Umbilical cord (tissue), 2 donors: Measurements from ENCODE around the gene LRRTM2. TPM values are rescaled to one million over a fixed set of nuclear protein-coding genes. Genes with fewer than 3 reads are reported as not detected.
"Not testable (repeated sequence)": the region's sequence is repeated elsewhere in the genome, so short reads cannot be mapped to it uniquely, and the experiment has no call there.

Experiments
- DNase-seq: peaks from one replicate; pipeline ENCODE4 v3.0.0-alpha.2; 2015; ENCODE audit warnings: low spot score
- total RNA-seq: library from RNA; depleted of rRNA; stranded (reverse); fragments of >200 nt; gene quantifications from one replicate; pipeline ENCODE4 v1.2.3, GENCODE V29; 2014; ENCODE audit warnings: low replicate concordance; ENCODE audit not compliant: insufficient read depth

The LRRTM2 gene
- total RNA-seq: 2.4 TPM

GRCh38 chr5:138874771-138875551 lies at the start of gene LRRTM2:
Gene LRRTM2, minus strand, starts transcription at chr5:138875335. Its CDS starts 424 bp downstream, at chr5:138874911.
- DNase-seq: peak; percentile 77

DNA sequence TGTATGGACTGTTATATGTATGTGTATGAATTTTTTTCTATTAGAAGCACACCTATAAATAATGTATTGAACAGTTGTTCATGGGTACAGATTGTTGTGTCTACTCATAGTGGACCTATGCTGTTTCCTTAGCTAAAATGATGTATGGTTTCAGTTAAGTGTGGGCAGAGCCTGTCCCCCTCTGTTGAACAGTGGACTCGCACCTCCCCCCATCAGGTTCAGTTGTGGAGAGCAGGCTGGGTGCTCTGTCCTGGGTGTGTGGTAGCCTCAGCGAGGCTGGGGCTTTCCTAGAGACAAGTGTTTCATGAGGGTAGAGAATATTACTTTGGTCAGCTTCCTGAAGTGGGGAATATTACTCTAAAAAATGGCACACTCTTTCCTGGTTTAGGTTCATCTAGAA lies 47.4 kb upstream of the LRRTM2 start:
- DNase-seq: no peak

GRCh38 chr5:138921362-138921761 lies 46.2 kb upstream of the LRRTM2 start:
- not testable (repeated sequence) for DNase-seq

GRCh38 chr5:138920181-138920580 lies 45.0 kb upstream of the LRRTM2 start:
- no peak for DNase-seq

DNA sequence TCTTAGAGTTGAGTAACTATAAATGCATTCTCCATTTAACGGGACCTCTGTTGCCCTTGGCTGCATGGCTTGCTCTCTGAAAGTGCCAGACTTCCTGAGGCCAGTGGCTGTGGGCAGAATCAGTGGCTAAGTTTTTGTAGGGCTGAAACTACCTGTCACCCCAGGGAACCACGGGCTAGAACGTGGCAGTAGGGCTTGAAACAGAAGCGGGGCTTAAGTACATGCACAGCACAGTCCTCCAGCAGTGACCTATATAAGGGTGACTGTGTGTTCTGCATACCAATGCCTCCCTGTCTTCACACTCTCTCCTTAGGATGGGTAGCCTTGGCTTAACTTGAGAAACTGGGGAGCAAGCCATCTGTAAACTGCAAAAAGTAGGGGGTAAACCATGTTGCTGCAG lies 43.6 kb upstream of the LRRTM2 start:
- no peak for DNase-seq

GRCh38 chr5:138914338-138914737 lies 39.2 kb upstream of the LRRTM2 start:
- DNase-seq: no peak

DNA sequence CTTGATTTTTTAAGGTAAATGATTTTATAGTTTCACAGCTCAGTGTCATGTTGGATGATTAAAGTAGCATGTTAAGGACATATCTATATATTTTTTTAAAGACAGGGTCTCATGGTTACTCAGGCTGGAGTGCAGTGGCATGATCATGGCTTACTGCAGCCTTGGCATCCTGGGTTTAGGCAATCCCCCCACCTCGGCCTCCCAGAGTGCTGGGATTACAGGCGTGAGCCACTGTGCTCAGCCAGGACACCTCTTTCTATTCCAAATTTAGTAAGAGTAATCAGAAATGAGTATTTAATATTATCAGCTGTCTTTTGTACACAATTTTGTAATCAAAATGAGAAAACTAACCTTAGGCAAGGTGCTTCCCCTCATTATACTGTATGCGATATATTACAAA lies 38.6 kb upstream of the LRRTM2 start:
- no peak for DNase-seq

DNA sequence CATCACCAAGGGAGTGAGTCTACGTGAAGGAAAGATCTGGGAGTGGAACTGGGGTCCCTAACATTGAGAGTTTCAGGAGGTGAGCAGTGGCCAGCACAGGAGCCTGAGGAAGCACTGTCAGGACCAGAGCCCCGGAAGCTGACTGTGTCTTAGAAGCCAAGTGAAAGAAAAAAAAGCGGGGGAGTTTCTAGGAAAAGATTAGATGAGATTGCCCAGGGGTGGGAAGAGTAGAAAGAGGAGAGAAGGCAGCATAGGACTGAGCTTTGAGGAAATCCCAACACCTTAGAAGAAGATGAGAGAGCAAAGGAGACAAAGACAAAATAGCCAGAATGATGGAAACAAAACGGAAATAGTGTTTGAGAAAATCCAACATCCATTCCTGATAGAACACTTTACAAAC lies 37.0 kb upstream of the LRRTM2 start:
- no peak for DNase-seq

DNA sequence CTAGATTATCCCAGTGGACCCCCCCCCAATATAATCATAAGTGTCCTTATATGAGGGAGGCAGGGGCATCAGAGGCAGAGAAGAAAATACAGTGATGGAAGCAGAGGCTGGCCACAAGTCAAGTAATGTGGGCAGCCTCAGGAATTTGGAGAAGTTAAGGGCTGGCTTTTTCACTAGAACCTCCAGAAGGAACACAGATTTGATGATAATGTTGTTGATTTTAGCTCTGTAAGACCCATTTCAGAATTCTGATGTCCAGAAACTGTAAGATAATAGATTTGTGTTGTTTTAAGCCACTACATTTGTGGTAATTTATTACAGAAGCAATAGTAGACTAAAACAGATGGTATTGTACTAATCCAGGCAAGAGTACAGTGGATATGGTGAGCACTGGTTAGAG lies 36.3 kb upstream of the LRRTM2 start:
- no peak for DNase-seq

DNA sequence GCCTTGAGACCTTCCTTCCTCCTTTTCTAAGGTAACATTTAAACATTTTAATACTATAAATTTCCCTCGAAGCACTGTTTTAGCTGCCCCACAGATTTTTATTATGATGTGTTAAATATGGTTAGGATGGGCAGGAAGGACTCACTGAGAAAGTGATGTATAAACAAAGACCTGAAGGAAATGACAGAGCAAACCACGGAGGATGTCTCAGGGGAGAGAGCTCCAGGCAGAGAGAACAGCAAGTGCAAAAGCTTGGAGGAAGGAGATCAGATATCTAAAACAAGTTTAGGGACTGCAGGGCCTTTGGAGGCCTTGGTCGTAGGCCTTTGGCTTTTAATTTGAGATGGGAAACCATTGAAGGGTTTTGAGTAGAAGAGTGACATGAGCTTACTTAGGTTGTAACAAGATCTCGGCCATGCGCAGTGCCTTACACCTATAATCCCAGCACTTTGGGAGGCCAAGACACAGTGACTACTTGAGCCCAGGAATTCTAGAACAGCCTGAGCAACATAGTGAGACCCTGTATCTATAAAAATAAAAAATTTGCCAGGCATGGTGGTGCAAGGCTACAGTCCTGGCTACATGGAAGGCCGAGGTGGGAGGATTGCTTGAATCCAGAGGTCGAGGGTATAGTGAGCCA lies 35.5 kb upstream of the LRRTM2 start:
- DNase-seq: no peak

- no peak for DNase-seq
Observed at GRCh38 chr5:138909734-138910133, 34.6 kb upstream of the LRRTM2 start.

DNA sequence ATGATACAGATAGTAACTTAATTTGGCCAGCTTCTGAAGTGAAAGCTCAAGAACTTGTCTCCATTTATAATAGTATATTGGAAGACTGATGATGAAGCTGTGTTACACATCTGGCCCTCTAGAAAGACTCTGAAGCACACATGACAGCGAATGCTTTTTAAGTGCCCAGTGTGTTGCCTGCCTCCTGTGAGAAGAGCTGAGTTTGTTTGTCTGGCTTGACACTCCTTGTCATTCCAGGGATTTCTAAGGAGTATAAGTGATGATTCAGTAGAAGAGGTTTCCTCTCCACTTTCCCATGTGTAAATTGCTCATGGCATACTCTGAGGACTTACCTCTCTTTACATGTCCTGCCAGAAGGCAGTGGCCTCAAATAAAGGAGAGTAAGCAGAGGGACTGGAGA lies 30.4 kb upstream of the LRRTM2 start:
- DNase-seq: no peak

DNA sequence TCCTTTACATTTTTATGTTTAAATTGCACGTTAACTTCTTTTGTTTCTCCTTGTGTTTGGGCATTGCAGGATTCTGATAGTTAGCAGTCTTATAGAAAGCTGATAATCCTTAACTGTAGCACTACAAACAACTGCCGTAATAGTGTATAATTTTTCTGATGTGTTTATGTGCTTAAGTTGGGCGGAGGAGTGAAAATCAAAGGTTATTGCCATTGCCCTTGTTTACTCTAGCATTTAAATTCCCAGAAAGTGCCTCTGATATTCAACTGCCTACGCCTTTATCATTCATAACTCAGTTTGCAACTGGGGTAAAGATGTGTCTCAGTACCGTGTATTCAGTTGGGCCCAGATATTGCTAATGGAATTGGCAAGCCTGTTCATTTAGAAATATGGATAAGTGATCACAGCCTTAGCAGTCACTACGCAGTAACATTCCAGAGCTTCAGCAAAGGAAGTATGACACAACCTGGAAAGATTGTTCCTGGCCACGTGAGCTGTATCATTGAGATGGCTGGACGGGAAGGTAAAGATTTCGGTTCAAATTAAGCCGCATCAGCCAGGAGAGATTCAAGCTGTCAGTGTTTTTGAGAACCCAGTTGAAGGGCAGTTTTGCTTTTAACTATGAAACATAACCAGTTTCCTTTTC lies 28.1 kb upstream of the LRRTM2 start:
- DNase-seq: no peak

DNA sequence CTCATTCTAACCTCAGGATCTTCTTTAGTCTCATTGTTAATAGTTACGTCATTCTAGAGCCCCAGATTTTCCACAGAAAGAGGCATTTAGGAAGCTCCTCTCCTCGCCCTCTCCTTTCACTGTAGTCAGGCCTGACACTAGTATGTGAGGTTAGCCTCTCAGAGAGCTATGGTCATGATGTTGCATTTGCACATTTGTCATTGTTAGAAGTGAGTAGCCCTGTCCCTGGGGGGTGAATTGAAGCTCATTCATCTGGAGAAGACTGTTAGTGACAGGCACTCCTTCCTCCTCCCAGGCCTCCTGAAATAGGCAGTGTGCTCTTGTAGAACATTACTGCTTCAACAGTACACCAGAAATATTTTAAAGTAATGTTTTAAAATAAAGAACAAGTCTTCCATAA lies 26.6 kb upstream of the LRRTM2 start:
- DNase-seq: no peak

- no peak for DNase-seq
Observed at GRCh38 chr5:138900281-138900965, 25.3 kb upstream of the LRRTM2 start.

GRCh38 chr5:138898742-138899141 lies 23.6 kb upstream of the LRRTM2 start:
- DNase-seq: no peak

GRCh38 chr5:138898299-138898698 lies 23.2 kb upstream of the LRRTM2 start:
- DNase-seq: no peak

GRCh38 chr5:138895918-138896317 lies 20.8 kb upstream of the LRRTM2 start:
- no peak for DNase-seq

GRCh38 chr5:138890644-138891043 lies 15.5 kb upstream of the LRRTM2 start:
- no peak for DNase-seq

DNA sequence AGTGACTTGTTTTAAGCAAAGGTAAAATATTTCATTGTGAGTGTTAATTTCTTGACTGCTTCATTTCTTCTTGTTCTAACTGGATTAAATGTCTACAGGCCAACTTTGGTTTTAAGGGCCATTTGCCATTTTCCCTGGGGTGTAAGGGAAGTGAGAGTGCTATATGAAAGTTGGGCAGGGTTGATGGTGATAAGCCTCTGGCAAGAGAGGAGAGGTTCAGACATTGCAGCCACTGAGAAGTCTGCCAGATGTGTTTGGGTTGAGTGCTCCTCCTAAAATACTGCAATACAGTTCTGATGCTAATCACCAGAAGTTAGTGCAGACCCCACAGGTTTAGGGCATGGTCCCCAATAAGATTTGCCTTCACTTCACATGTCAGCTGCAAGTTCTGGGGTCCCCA lies 14.9 kb upstream of the LRRTM2 start:
- DNase-seq: no peak

GRCh38 chr5:138884554-138884953 lies 9.4 kb upstream of the LRRTM2 start:
- no peak for DNase-seq

- DNase-seq: no peak
Observed at GRCh38 chr5:138884094-138884493, 9.0 kb upstream of the LRRTM2 start.
